K562 (cell line): Measurements from ENCODE around the gene MANEAL. TPM values are rescaled to one million over a fixed set of nuclear protein-coding genes. Genes with fewer than 3 reads are reported as not detected.

Source experiments
- ATAC-seq: fragments of 200-7000 bp; cut with Tn5 transposase; 3 replicates; pipeline ENCODE4 v1.9.1; 2020; ENCODE audit warnings: moderate library complexity
- BruUV-seq: library from RNA; stranded (reverse); fragments of 400-500 nt; replicated peaks from 2 replicates; lab custom pipeline; 2021; lab: Mats Ljungman, UMichigan
- CTCF ChIA-PET: fragments of 300-600 bp; formaldehyde crosslinking; extraction: SDS; loops from one replicate; lab custom pipeline; 2021; ENCODE audit warnings: low intra/inter-chr PET ratio; lab: Yijun Ruan, JAX
- POLR2A ChIA-PET: fragments of 300-600, 350-650 bp; sonication (Branson Sonifier 250); formaldehyde crosslinking; extraction: SDS; loops from one replicate; lab custom pipeline; 2021; ENCODE audit warnings: antibody characterized with exemption, inconsistent platforms; lab: Yijun Ruan, JAX
- DNase-seq, 4 experiments: peaks; one replicate each; pipeline versions ENCODE4 v3.0.0 to v3.0.0-alpha.2; 2011 to 2018; ENCODE audit warnings: low spot score in 3 of 4, mixed read lengths in 3 of 4; ENCODE audit errors: extremely low read depth in 1 of 4
- FAIRE-seq: peaks from 2 replicates; lab custom pipeline; 2011; peaks lifted over from hg19 to GRCh38; lab: Jason Lieb, UNC
- H2AFZ ChIP-seq: 2 replicates; pipeline ENCODE4 v1.6.0; 2011; ENCODE audit warnings: low read depth, low read length, control low read depth, inconsistent platforms
- H3K27ac ChIP-seq: fragments of 200-600 bp; 3 replicates; pipeline ENCODE4 v1.8.0; 2011; ENCODE audit warnings: low read depth, mild to moderate bottlenecking, control low read depth, inconsistent platforms, low read length, moderate library complexity, mixed read lengths; ENCODE audit errors: extremely low read depth
- H3K27me3 ChIP-seq, 2 experiments: fragments of 300-600 bp in 1 of 2; 2 replicates in 1 of 2; 3 replicates in 1 of 2; pipeline versions ENCODE4 v1.6.0 to v1.8.0; 2011; ENCODE audit warnings: inconsistent platforms in 2 of 2, low read length in 2 of 2, mild to moderate bottlenecking in 1 of 2, mixed read lengths in 1 of 2, moderate library complexity in 1 of 2; ENCODE audit not compliant: control insufficient read depth in 2 of 2, insufficient read depth in 2 of 2
- H3K36me3 ChIP-seq: fragments of 300-600 bp; 3 replicates; pipeline ENCODE4 v1.8.0; 2011; ENCODE audit warnings: mild to moderate bottlenecking, low read length, inconsistent platforms; ENCODE audit not compliant: control insufficient read depth, insufficient read depth
- H3K4me1 ChIP-seq, 2 experiments: fragments of 200-600 bp in 1 of 2; replicated peaks in 1 of 2; 2 replicates in 1 of 2; 3 replicates in 1 of 2; pipeline versions ENCODE4 v1.5.1 to v1.8.0; 2011; ENCODE audit warnings: inconsistent platforms in 2 of 2, low read length in 2 of 2, mild to moderate bottlenecking in 1 of 2, mixed read lengths in 1 of 2, moderate library complexity in 1 of 2; ENCODE audit not compliant: control insufficient read depth in 2 of 2, insufficient read depth in 2 of 2
- H3K4me2 ChIP-seq: 2 replicates; pipeline ENCODE4 v1.6.1; 2011; ENCODE audit warnings: low read length, control low read depth, inconsistent platforms, mixed read lengths; ENCODE audit not compliant: insufficient read depth
- H3K4me3 ChIP-seq: fragments of 200-600 bp; sonication (generic), shearing (Covaris generic); 2 replicates; pipeline ENCODE4 v1.5.1; 2016; ENCODE audit warnings: control low read depth, inconsistent platforms
- H3K79me2 ChIP-seq: fragments of 200-600 bp; 3 replicates; pipeline ENCODE4 v1.8.0; 2011; ENCODE audit warnings: low read length, inconsistent platforms; ENCODE audit not compliant: control insufficient read depth, insufficient read depth
- H3K9ac ChIP-seq, 2 experiments: 2 replicates each; pipeline versions ENCODE4 v1.6.0 to v1.6.1; 2011; ENCODE audit warnings: low read depth in 2 of 2, low read length in 2 of 2, control low read depth in 1 of 2, inconsistent platforms in 1 of 2, mild to moderate bottlenecking in 1 of 2, mixed read lengths in 1 of 2; ENCODE audit not compliant: insufficient read depth in 1 of 2
- H3K9me1 ChIP-seq: one replicate; pipeline ENCODE4 v1.6.0; 2011; ENCODE audit warnings: inconsistent platforms, mild to moderate bottlenecking, low read length, moderate library complexity; ENCODE audit not compliant: control insufficient read depth, insufficient read depth
- H3K9me3 ChIP-seq: replicated peaks from 2 replicates; pipeline ENCODE4 v1.5.1; 2011; ENCODE audit warnings: low read depth, low read length, inconsistent platforms; ENCODE audit not compliant: control insufficient read depth, insufficient read depth
- H4K20me1 ChIP-seq: replicated peaks from 2 replicates; pipeline ENCODE4 v1.6.1; 2011; ENCODE audit warnings: low read length, inconsistent platforms, mixed read lengths; ENCODE audit not compliant: control insufficient read depth, insufficient read depth
- BCOR ChIP-seq: fragments of 450-650 bp; IDR thresholded peaks from 2 replicates; pipeline ENCODE4 v1.6.1; 2016
- CHD4 ChIP-seq: fragments of 200-600 bp; sonication (generic); IDR thresholded peaks from 3 replicates; pipeline ENCODE4 v1.6.1; 2012; ENCODE audit warnings: low read depth, mild to moderate bottlenecking, mixed read lengths, low read length, inconsistent platforms; ENCODE audit not compliant: insufficient read depth, insufficient replicate concordance, poor library complexity, severe bottlenecking
- FIP1L1 ChIP-seq: fragments of 200-400 bp; formaldehyde crosslinking; IDR thresholded peaks from 2 replicates; pipeline ENCODE4 v1.6.1; 2018; ENCODE audit warnings: mild to moderate bottlenecking, low read depth, low read length; ENCODE audit not compliant: poor library complexity, severe bottlenecking
- KAT8 ChIP-seq: fragments of 450-650 bp; IDR thresholded peaks from 2 replicates; pipeline ENCODE4 v1.6.1; 2016; ENCODE audit warnings: low read depth, mild to moderate bottlenecking
- MLLT1 ChIP-seq, 2 experiments: fragments of 450-650 bp; IDR thresholded peaks; 2 replicates each; pipeline ENCODE4 v1.6.1; 2016
- NCOA1 ChIP-seq: fragments of 450-650 bp; IDR thresholded peaks from 2 replicates; pipeline ENCODE4 v1.6.1; 2016; ENCODE audit warnings: low read depth
- NFE2L1 ChIP-seq: fragments of 450-650 bp; IDR thresholded peaks from 2 replicates; pipeline ENCODE4 v1.6.1; 2016; ENCODE audit warnings: missing genetic modification characterization, low read depth, mild to moderate bottlenecking, missing compliant biosample characterization, moderate library complexity, borderline replicate concordance
- NFIX ChIP-seq: fragments of 250-450 bp; sonication (Bioruptor Pico); IDR thresholded peaks from 2 replicates; pipeline ENCODE4 v1.4.0; 2020; ENCODE audit warnings: low read depth, mild to moderate bottlenecking, moderate library complexity
- PML ChIP-seq: IDR thresholded peaks from 2 replicates; pipeline ENCODE4 v1.6.1; 2012; ENCODE audit warnings: low read length, inconsistent platforms
- POLR3G ChIP-seq: IDR thresholded peaks from 2 replicates; pipeline ENCODE4 v1.6.1; 2011; ENCODE audit not compliant: insufficient read length, insufficient replicate concordance; ENCODE audit errors: extremely low read depth
- RERE ChIP-seq: sonication (generic); formaldehyde crosslinking; IDR thresholded peaks from 2 replicates; pipeline ENCODE4 v1.8.0; 2023; ENCODE audit warnings: missing genetic modification reagents, mild to moderate bottlenecking, borderline replicate concordance
- U2AF2 ChIP-seq: fragments of 200-400 bp; formaldehyde crosslinking; optimal IDR thresholded peaks from 2 replicates; pipeline ENCODE3; 2017; ENCODE audit warnings: low read depth, mild to moderate bottlenecking, low read length
- USF1 ChIP-seq: sonication (generic); formaldehyde crosslinking; IDR thresholded peaks from 2 replicates; pipeline ENCODE4 v1.9.0; 2022; ENCODE audit warnings: mild to moderate bottlenecking, missing genetic modification reagents
- ZNF212 ChIP-seq: fragments of 450-650 bp; formaldehyde crosslinking; IDR thresholded peaks from 2 replicates; pipeline ENCODE4 v1.4.0; 2020; ENCODE audit warnings: mild to moderate bottlenecking
- ZNF217 ChIP-seq: sonication (generic); formaldehyde crosslinking; IDR thresholded peaks from 2 replicates; pipeline ENCODE4 v1.8.0; 2022; ENCODE audit warnings: mild to moderate bottlenecking, missing genetic modification reagents
- ZNF23 ChIP-seq: fragments of 250-450 bp; sonication (Bioruptor Pico); IDR thresholded peaks from 2 replicates; pipeline ENCODE4 v1.4.0; 2020; ENCODE audit warnings: mild to moderate bottlenecking
- ZNF3 ChIP-seq: fragments of 250-450 bp; sonication (Bioruptor Pico); IDR thresholded peaks from 2 replicates; pipeline ENCODE4 v1.5.0; 2021; ENCODE audit warnings: mild to moderate bottlenecking, moderate library complexity
- ZNF41 ChIP-seq: fragments of 250-450 bp; sonication (Bioruptor Pico); conservative IDR thresholded peaks from 2 replicates; pipeline ENCODE4 v1.4.0; 2020; ENCODE audit warnings: mild to moderate bottlenecking
- in situ Hi-C: fragments of 300-500 bp; cut with MboI; formaldehyde crosslinking; loops from 4 replicates; pipeline ENCODE4 v1.15.0; 2018; ENCODE audit warnings: inconsistent platforms, mixed read lengths
- intact Hi-C: fragments of 100-400 bp; cut with micrococcal nuclease; formaldehyde crosslinking; loops from 2 replicates; pipeline ENCODE4 v1.14.2; 2022
- polyA plus RNA-seq, 8 experiments: library from polyadenylated mRNA; depleted of rRNA in 4 of 8; stranded (reverse) in 5 of 8; unstranded in 3 of 8; fragments of >200 nt; fragmentation: Nextera tagmentation in 2 of 8; fragmentation: Illumina TruSeq in 1 of 8; extraction: Ambion mirVana in 2 of 8; extraction: Trizol in 1 of 8; gene quantifications; 2 replicates each; pipeline versions ENCODE4 v1.2.1 to v1.2.3, GENCODE V29; 2011 to 2014; ENCODE audit warnings: inconsistent platforms in 1 of 8, missing spikeins in 1 of 8
- total RNA-seq, 7 experiments: library from RNA; depleted of rRNA in 6 of 7; stranded (reverse); fragments of >200 nt in 6 of 7; fragmentation: Illumina TruSeq in 2 of 7; extraction: Trizol in 2 of 7; gene quantifications; 2 replicates each; pipeline versions ENCODE4 v1.2.1 to v1.2.3, GENCODE V29; 2011 to 2021; ENCODE audit warnings: low replicate concordance in 1 of 7

MANEAL gene
- total and polyA plus RNA-seq, 9 of the 15 experiments (the other 6 are each of a cell fraction or from before 2014, with no cell fraction given) = 0.37 to 3.2 (median 1.2) TPM

- no peak overlapping the region for H3K4me2 ChIP-seq
- no peaks in the 10 kb centered on the region for H3K27me3 ChIP-seq
- no peaks in the 10 kb centered on the region for H4K20me1 ChIP-seq
- ChIA-PET POLR2A (interaction anchor here (0.8 kb wide), 1 partner anchor 182 kb away, joined by 3 read pairs; no protein-coding TSS in a partner anchor), CTCF (no interaction called here)
- no peaks in the 10 kb centered on the region for H3K9me3 ChIP-seq
- no peak overlapping the region for H2AFZ ChIP-seq
- H3K79me2 ChIP-seq = peaks cover 35% of the 10 kb centered on the region
- in situ Hi-C loops (no loop called here), intact Hi-C loops (no loop called here)
- DNase-seq (no peak), FAIRE-seq (no peak), ATAC-seq (no peak)
- no peak overlapping the region for H3K27ac ChIP-seq
- no peaks in the 10 kb centered on the region for H3K9me1 ChIP-seq
- peaks cover 45% of the 10 kb centered on the region for H3K36me3 ChIP-seq
- H3K4me1 ChIP-seq = peaks cover 0 to 20% of the 10 kb centered on the region in 2 experiments; a peak in 2 of 5 replicates
- no peak overlapping the region for H3K9ac ChIP-seq
- no peak overlapping the region for H3K4me3 ChIP-seq
- BruUV-seq = no TSS peak
- TF ChIP-seq BCOR (no peak), ZNF212 (CRISPR knock-in tag) (no peak), POLR3G (no peak), CHD4 (no peak), NFE2L1 (no peak), FIP1L1 (no peak), U2AF2 (no peak), ZNF3 (CRISPR knock-in tag) (no peak), MLLT1 (IDR thresholded peaks at IDR 0.05) (no peak), ZNF41 (CRISPR knock-in tag) (no peak), NCOA1 (no peak), ZNF23 (CRISPR knock-in tag) (no peak), PML (no peak), RERE (no peak), USF1 (CRISPR knock-in tag) (no peak), KAT8 (no peak), NFIX (CRISPR knock-in tag) (no peak), ZNF217 (CRISPR knock-in tag) (no peak)
Measured at GRCh38 chr1:37844536-37844935, 50.9 kb downstream of the MANEAL start.
